ENCODE measurements around the gene USP49. TPM values are rescaled to one million over a fixed set of nuclear protein-coding genes. Genes with fewer than 3 reads are reported as not detected.

USP49 gene
- total and polyA plus RNA-seq, 2 of the 4 experiments (the other 2 are of a cell fraction), result 1.4 to 2.1 TPM

DNA sequence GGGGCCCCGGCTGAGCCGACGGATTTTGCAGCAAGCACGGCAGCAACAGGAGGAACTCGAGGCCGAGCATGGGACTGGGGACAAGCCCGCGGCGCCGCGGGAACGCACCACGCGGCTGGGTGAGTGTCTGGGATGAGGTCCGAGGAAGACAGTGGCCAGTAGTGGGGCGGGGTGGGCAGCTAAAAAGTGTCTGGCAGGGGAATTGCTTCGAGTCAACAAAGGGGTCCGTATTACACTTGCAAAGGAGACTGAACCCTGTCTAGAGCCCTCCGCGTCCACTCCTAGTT lies 26.5 kb upstream of the USP49 start:
- H3K23ac ChIP-seq (ENCODE audit: low read depth, low read length), result peak overlapping the region; percentile 82
- TF ChIP-seq CHD1 (IDR thresholded peaks at IDR 0.05; ENCODE audit: low read depth, low read length) (no peak), CEBPB (IDR thresholded peaks at IDR 0.05; ENCODE audit: low read depth, low read length) (no peak), FOS (IDR thresholded peaks at IDR 0.05; ENCODE audit: low read depth, low read length) (no peak), POLR2A (IDR thresholded peaks at IDR 0.05; ENCODE audit: low read depth, low read length) (no peak), MAZ (IDR thresholded peaks at IDR 0.05; ENCODE audit: borderline replicate concordance, low read depth, low read length) (no peak), RCOR1 (IDR thresholded peaks at IDR 0.05; ENCODE audit: insufficient replicate concordance, low read length) (no peak), SMC3 (IDR thresholded peaks at IDR 0.05; ENCODE audit: low read depth, low read length) (no peak), MXI1 (IDR thresholded peaks at IDR 0.05; ENCODE audit: borderline replicate concordance, low read depth, low read length) (no peak; the same call in 1 of the 2 replicates), BHLHE40 (IDR thresholded peaks at IDR 0.05; ENCODE audit: low read depth, low read length) (no peak), RFX5 (IDR thresholded peaks at IDR 0.05; ENCODE audit: low read depth, low read length) (no peak), MAFK (IDR thresholded peaks at IDR 0.05; ENCODE audit: low read depth, low read length) (no peak)
- TF ChIP-seq, protein P1, sequence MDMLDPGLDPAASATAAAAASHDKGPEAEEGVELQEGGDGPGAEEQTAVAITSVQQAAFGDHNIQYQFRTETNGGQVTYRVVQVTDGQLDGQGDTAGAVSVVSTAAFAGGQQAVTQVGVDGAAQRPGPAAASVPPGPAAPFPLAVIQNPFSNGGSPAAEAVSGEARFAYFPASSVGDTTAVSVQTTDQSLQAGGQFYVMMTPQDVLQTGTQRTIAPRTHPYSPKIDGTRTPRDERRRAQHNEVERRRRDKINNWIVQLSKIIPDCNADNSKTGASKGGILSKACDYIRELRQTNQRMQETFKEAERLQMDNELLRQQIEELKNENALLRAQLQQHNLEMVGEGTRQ (IDR thresholded peaks at IDR 0.05; ENCODE audit: low read depth, low read length), result no peak
- peak overlapping the region; percentile 55 for H4K91ac ChIP-seq (ENCODE audit: insufficient read depth, low read depth, low read length)
- H3K4me1 ChIP-seq (ENCODE audit: control insufficient read depth, insufficient read depth, low read length), result peaks cover 10% of the 10 kb centered on the region
- peak overlapping the region; percentile 100 for H2AK9ac ChIP-seq (replicated peaks; ENCODE audit: low read depth, low read length, poor library complexity)
- 0% methylated on average over 18 of the region's 20 CpGs; no CpG with 5 or more reads in 1 of the 2 experiments for WGBS, 2 experiments (ENCODE audit: extremely low coverage in 2 of 2, insufficient read length in 1 of 2)
- peak overlapping the region; percentile 46; the same call in 1 of the 2 replicates for H4K5ac ChIP-seq (ENCODE audit: low read depth, low read length)
- in situ Hi-C loops (cut with MboI; ENCODE audit: low sequenced_read_pairs) (no loop called here), dilution Hi-C loops (cut with HindIII; ENCODE audit: low sequenced_read_pairs, unreplicated experiment) (loop anchor here (10.0 kb wide), 1 partner anchor 123 kb away; no protein-coding TSS in a partner anchor), intact Hi-C loops (cut with micrococcal nuclease) (loop anchor here (2.0 to 5.0 kb wide), 3 partner anchors 75 to 135 kb away; partner anchors contain the start of gene TOMM6)
- peak overlapping the region; percentile 80 for H3K4me2 ChIP-seq (ENCODE audit: low read depth, low read length)
- H3K14ac ChIP-seq (replicated peaks; ENCODE audit: low read depth, low read length), result peak overlapping the region; percentile 51; the same call in 1 of the 2 replicates
- peak overlapping the region; percentile 76 for H3K27ac ChIP-seq (ENCODE audit: insufficient read depth, low read length)
- H2BK15ac ChIP-seq (ENCODE audit: low read depth, low read length), result 0 out of 3 replicates have a peak overlapping the region, but pooled peaks have one; percentile 4
- peaks cover 11% of the 10 kb centered on the region for H4K20me1 ChIP-seq (ENCODE audit: insufficient read depth, low read length)
- H2BK5ac ChIP-seq (ENCODE audit: low read depth, low read length, poor library complexity, severe bottlenecking), result peak overlapping the region; percentile 64
- peak overlapping the region; percentile 74 to 98; a peak in 3 of 4 replicates for H4K8ac ChIP-seq (ENCODE audit: low read depth in 2 of 2, low read length in 2 of 2)
- peaks cover 16 to 64% of the 10 kb centered on the region in 2 experiments for H3K79me1 ChIP-seq (ENCODE audit: low read depth in 1 of 2, low read length in 2 of 2)
- peak overlapping the region; percentile 67 for H2AK5ac ChIP-seq (ENCODE audit: low read depth, low read length)
- peak; percentile 9 for ATAC-seq (ENCODE audit: low read depth)
- no peaks in the 10 kb centered on the region for H3K9me3 ChIP-seq (ENCODE audit: control insufficient read depth, insufficient read depth, low read length)
- peak overlapping the region; percentile 68 for H3K56ac ChIP-seq (ENCODE audit: extremely low read depth, insufficient read depth, low read length)
- H3K36me3 ChIP-seq (ENCODE audit: control insufficient read depth, insufficient read depth, low read length), result 0 out of 2 replicates have a peak, but pooled peaks cover 5% of the 10 kb centered on the region
- ChIA-PET CTCF (interaction anchor here (0.9 to 1.5 kb wide), 6 partner anchors 17 to 134 kb away, joined by 3 to 6 read pairs (median 4); partner anchors contain the start of gene TOMM6), POLR2A (ENCODE audit: unreplicated experiment) (no interaction called here)
- H3K9ac ChIP-seq (ENCODE audit: low read depth, low read length), result peak overlapping the region; percentile 74
- H3K9me1 ChIP-seq (ENCODE audit: insufficient read depth, low read length), result peaks cover 15% of the 10 kb centered on the region
- no peak overlapping the region for H3K18ac ChIP-seq (ENCODE audit: low read depth, low read length)
- H2BK20ac ChIP-seq (ENCODE audit: low read depth, low read length), result no peak overlapping the region
- H3K4ac ChIP-seq (ENCODE audit: low read depth, low read length), result peak overlapping the region; percentile 78
- no peaks in the 10 kb centered on the region for H3K27me3 ChIP-seq (ENCODE audit: control insufficient read depth, insufficient read depth, low read length)
- no peak for DNase-seq
- peak overlapping the region; percentile 93 for H3K4me3 ChIP-seq (ENCODE audit: insufficient read depth, low read depth, low read length)
- H2BK120ac ChIP-seq (ENCODE audit: low read depth, low read length), result peak overlapping the region; percentile 28
- H2AFZ ChIP-seq (replicated peaks; ENCODE audit: low read length, poor library complexity), result peak overlapping the region; percentile 99
- no TSS peak for BruUV-seq (replicated peaks)

Measured in IMR-90 (cell line).